ENCODE data around the gene BEST1.

DNA sequence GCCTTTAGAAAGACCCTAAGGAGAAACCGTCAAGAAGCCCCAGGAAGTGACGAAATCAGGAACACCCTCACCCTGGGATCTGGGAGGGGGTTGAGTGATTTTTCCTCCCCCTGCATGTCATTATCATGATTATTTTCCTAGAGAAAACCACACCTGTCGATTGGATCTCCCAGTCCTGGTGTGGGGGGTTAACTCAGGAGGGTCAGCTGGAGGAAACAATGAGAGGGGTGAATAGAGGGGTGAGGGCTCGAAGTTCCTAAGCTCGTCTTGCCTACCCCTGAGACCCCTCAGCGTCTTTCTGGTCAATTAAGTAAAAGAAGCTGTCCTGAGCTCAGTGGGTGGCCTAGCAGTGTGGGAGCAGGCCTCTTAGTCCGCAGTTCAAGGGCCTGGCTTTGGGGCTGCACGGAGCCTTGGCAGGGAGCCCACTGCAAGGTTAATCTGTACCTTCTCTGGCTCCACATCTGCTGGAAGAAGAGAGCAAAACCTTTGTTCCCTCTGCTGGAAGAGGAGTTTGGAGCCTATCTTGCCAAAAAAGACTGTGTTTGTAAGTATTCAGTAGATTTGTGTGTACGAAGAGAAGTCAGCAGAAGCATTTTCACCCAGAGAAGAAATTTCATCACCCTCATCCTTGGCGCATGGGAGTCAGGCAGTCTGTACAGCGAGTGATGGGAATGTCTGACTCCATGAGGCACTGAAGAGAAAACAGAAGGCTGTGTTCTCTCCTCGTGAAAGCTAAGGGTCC lies 51.5 kb downstream of the BEST1 start:
- TF ChIP-seq, protein P1, sequence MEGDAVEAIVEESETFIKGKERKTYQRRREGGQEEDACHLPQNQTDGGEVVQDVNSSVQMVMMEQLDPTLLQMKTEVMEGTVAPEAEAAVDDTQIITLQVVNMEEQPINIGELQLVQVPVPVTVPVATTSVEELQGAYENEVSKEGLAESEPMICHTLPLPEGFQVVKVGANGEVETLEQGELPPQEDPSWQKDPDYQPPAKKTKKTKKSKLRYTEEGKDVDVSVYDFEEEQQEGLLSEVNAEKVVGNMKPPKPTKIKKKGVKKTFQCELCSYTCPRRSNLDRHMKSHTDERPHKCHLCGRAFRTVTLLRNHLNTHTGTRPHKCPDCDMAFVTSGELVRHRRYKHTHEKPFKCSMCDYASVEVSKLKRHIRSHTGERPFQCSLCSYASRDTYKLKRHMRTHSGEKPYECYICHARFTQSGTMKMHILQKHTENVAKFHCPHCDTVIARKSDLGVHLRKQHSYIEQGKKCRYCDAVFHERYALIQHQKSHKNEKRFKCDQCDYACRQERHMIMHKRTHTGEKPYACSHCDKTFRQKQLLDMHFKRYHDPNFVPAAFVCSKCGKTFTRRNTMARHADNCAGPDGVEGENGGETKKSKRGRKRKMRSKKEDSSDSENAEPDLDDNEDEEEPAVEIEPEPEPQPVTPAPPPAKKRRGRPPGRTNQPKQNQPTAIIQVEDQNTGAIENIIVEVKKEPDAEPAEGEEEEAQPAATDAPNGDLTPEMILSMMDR (conservative IDR thresholded peaks at IDR 0.05 in 1 of 2, IDR thresholded peaks at IDR 0.05 in 1 of 2; ENCODE audit: extremely low read depth in 1 of 2, insufficient read depth in 1 of 2, low read depth in 1 of 2, low read length in 2 of 2), result no peak
- no peak for TF ChIP-seq EZH2 (IDR thresholded peaks at IDR 0.05; ENCODE audit: borderline replicate concordance, low read length)
